Neural progenitor cell (in vitro differentiated cells): Measurements from ENCODE around the gene ZNF100. TPM values are rescaled to one million over a fixed set of nuclear protein-coding genes. Genes with fewer than 3 reads are reported as not detected.

Source experiments
- DNase-seq: peaks from one replicate; pipeline ENCODE4 v3.0.0-alpha.2; 2016; ENCODE audit warnings: low spot score
- H2AFZ ChIP-seq: fragments of 200-600 bp; sonication (generic); replicated peaks from 2 replicates; pipeline ENCODE4 v1.6.1; 2016; ENCODE audit warnings: antibody characterized with exemption
- H3F3A ChIP-seq: fragments of 200-600 bp; sonication (generic); 2 replicates; pipeline ENCODE4 v1.6.1; 2016; ENCODE audit warnings: antibody characterized with exemption, low read depth
- H3K27ac ChIP-seq: fragments of 200-600 bp; sonication (generic); 2 replicates; pipeline ENCODE4 v1.5.1; 2016; ENCODE audit warnings: mild to moderate bottlenecking
- H3K27me3 ChIP-seq: fragments of 200-600 bp; sonication (generic); 2 replicates; pipeline ENCODE4 v1.6.1; 2016; ENCODE audit warnings: mild to moderate bottlenecking, moderate library complexity
- H3K36me3 ChIP-seq: fragments of 200-600 bp; sonication (generic); 2 replicates; pipeline ENCODE4 v1.5.1; 2016
- H3K4me1 ChIP-seq: fragments of 200-600 bp; sonication (generic); 2 replicates; pipeline ENCODE4 v1.6.1; 2016; ENCODE audit warnings: mixed run types
- H3K4me2 ChIP-seq: fragments of 200-600 bp; sonication (generic); 2 replicates; pipeline ENCODE4 v1.6.1; 2016
- H3K4me3 ChIP-seq: fragments of 200-600 bp; sonication (generic); 2 replicates; pipeline ENCODE4 v1.5.1; 2016
- H3K79me2 ChIP-seq: fragments of 200-600 bp; sonication (generic); 2 replicates; pipeline ENCODE4 v1.6.1; 2016; ENCODE audit warnings: low read depth
- H3K9ac ChIP-seq: fragments of 200-600 bp; sonication (generic); 2 replicates; pipeline ENCODE4 v1.6.1; 2016
- H3K9me3 ChIP-seq: fragments of 200-600 bp; sonication (generic); 2 replicates; pipeline ENCODE4 v1.5.1; 2016; ENCODE audit warnings: low read depth
- H4K20me1 ChIP-seq: fragments of 200-600 bp; sonication (generic); 2 replicates; pipeline ENCODE4 v1.6.1; 2016; ENCODE audit warnings: low read depth
- H3K27ac Mint-ChIP-seq: 3 replicates; pipeline ENCODE4 v1.8.0; 2021; ENCODE audit warnings: mixed read lengths
- H3K27me3 Mint-ChIP-seq: 2 replicates; pipeline ENCODE4 v1.8.0; 2022; ENCODE audit warnings: low read depth, mild to moderate bottlenecking, inconsistent platforms, moderate library complexity, mixed read lengths; ENCODE audit not compliant: insufficient read depth
- H3K36me3 Mint-ChIP-seq: 3 replicates; pipeline ENCODE4 v1.8.0; 2021; ENCODE audit warnings: mixed read lengths
- H3K4me1 Mint-ChIP-seq: 3 replicates; pipeline ENCODE4 v1.8.0; 2021; ENCODE audit warnings: mixed read lengths
- H3K4me3 Mint-ChIP-seq: 3 replicates; pipeline ENCODE4 v1.8.0; 2021; ENCODE audit warnings: mild to moderate bottlenecking, moderate library complexity, mixed read lengths
- H3K9me3 Mint-ChIP-seq: 3 replicates; pipeline ENCODE4 v1.8.0; 2020; ENCODE audit warnings: mixed read lengths
- CTCF ChIP-seq: fragments of 200-600 bp; sonication (generic); IDR thresholded peaks from 2 replicates; pipeline ENCODE4 v1.5.1; 2017; ENCODE audit warnings: antibody characterized with exemption, mild to moderate bottlenecking
- EZH2 ChIP-seq: fragments of 200-600 bp; sonication (generic); IDR thresholded peaks from 2 replicates; pipeline ENCODE4 v1.6.1; 2017; ENCODE audit warnings: antibody characterized with exemption, mild to moderate bottlenecking, moderate library complexity
- EZH2phosphoT487 ChIP-seq: fragments of 200-600 bp; sonication (generic); IDR thresholded peaks from 2 replicates; pipeline ENCODE4 v1.6.1; 2017; ENCODE audit warnings: antibody characterized with exemption
- total RNA-seq: library from RNA; depleted of rRNA; stranded (reverse); fragments of >200 nt; gene quantifications from 2 replicates; pipeline ENCODE4 v1.2.3, GENCODE V29; 2015; ENCODE audit warnings: low replicate concordance

ZNF100 gene
- total RNA-seq, 1 donor from 2014 or later = 29.5 TPM

GRCh38 chr19:21691661-21692060 is 75.7 kb downstream of the ZNF100 start:
- H3K4me1 Mint-ChIP-seq = no peaks in the 10 kb centered on the region
- peaks cover 14% of the 10 kb centered on the region for H3K27me3 Mint-ChIP-seq
- no peak for DNase-seq
- Histone ChIP-seq H3K9me3 (no peaks in the 10 kb centered on the region), H3K4me2 (no peak overlapping the region), H4K20me1 (no peaks in the 10 kb centered on the region), H3K4me1 (no peaks in the 10 kb centered on the region), H3K79me2 (no peaks in the 10 kb centered on the region), H3F3A (no peaks in the 10 kb centered on the region), H3K4me3 (no peak overlapping the region), H3K9ac (no peak overlapping the region), H2AFZ (no peak overlapping the region), H3K27ac (no peak overlapping the region), H3K36me3 (no peaks in the 10 kb centered on the region), H3K27me3 (no peaks in the 10 kb centered on the region)
- no peaks in the 10 kb centered on the region for H3K36me3 Mint-ChIP-seq
- H3K27ac Mint-ChIP-seq = no peak overlapping the region
- no peak overlapping the region for H3K4me3 Mint-ChIP-seq
- no peak for TF ChIP-seq CTCF
- TF ChIP-seq EZH2 = no peak
- no peak for TF ChIP-seq EZH2phosphoT487
- H3K9me3 Mint-ChIP-seq = peaks cover 64% of the 10 kb centered on the region

- TF ChIP-seq EZH2phosphoT487 (no peak), CTCF (no peak), EZH2 (no peak)
- H3K36me3 Mint-ChIP-seq = no peaks in the 10 kb centered on the region
- Histone ChIP-seq H3K36me3 (no peaks in the 10 kb centered on the region), H3K9me3 (no peaks in the 10 kb centered on the region), H3F3A (no peaks in the 10 kb centered on the region), H3K4me3 (no peak overlapping the region), H2AFZ (no peak overlapping the region), H3K79me2 (no peaks in the 10 kb centered on the region), H3K9ac (no peak overlapping the region), H3K27me3 (no peaks in the 10 kb centered on the region), H4K20me1 (no peaks in the 10 kb centered on the region), H3K4me2 (no peak overlapping the region), H3K27ac (no peak overlapping the region), H3K4me1 (no peaks in the 10 kb centered on the region)
- H3K27me3 Mint-ChIP-seq = peaks cover 7% of the 10 kb centered on the region
- peaks cover 53% of the 10 kb centered on the region for H3K9me3 Mint-ChIP-seq
- no peaks in the 10 kb centered on the region for H3K4me1 Mint-ChIP-seq
- H3K4me3 Mint-ChIP-seq = no peak overlapping the region
- H3K27ac Mint-ChIP-seq = no peak overlapping the region
- DNase-seq = no peak
Observed at GRCh38 chr19:21688464-21688863, 78.9 kb downstream of the ZNF100 start.

GRCh38 chr19:21680671-21681070 is 86.7 kb downstream of the ZNF100 start:
- no peak overlapping the region for H3K4me2 ChIP-seq
- Mint-ChIP-seq H3K27me3 (peaks cover 2% of the 10 kb centered on the region), H3K4me1 (no peaks in the 10 kb centered on the region), H3K9me3 (peaks cover 36% of the 10 kb centered on the region), H3K4me3 (no peak overlapping the region), H3K27ac (no peak overlapping the region), H3K36me3 (no peaks in the 10 kb centered on the region)
- no peaks in the 10 kb centered on the region for H3K4me1 ChIP-seq
- H3K27me3 ChIP-seq = no peaks in the 10 kb centered on the region
- H3K79me2 ChIP-seq = no peaks in the 10 kb centered on the region
- H3K36me3 ChIP-seq = no peaks in the 10 kb centered on the region
- H3K27ac ChIP-seq = no peak overlapping the region
- H3K9ac ChIP-seq = no peak overlapping the region
- TF ChIP-seq EZH2phosphoT487 (no peak), EZH2 (no peak), CTCF (no peak)
- H3K9me3 ChIP-seq = no peaks in the 10 kb centered on the region
- no peak overlapping the region for H2AFZ ChIP-seq
- H3F3A ChIP-seq = no peaks in the 10 kb centered on the region
- DNase-seq = no peak
- H3K4me3 ChIP-seq = no peak overlapping the region
- H4K20me1 ChIP-seq = no peaks in the 10 kb centered on the region

- no peak for DNase-seq
Observed at GRCh38 chr19:21680026-21680425, 87.4 kb downstream of the ZNF100 start.

More at GRCh38 chr19:21680026-21680425, 87.4 kb downstream of the ZNF100 start:
- TF ChIP-seq EZH2 (no peak), CTCF (no peak), EZH2phosphoT487 (no peak)
- H3K9me3 Mint-ChIP-seq = peaks cover 38% of the 10 kb centered on the region
- H3K4me1 Mint-ChIP-seq = no peaks in the 10 kb centered on the region
- Histone ChIP-seq H3K4me1 (no peaks in the 10 kb centered on the region), H4K20me1 (no peaks in the 10 kb centered on the region), H3K4me2 (no peak overlapping the region), H3K27me3 (no peaks in the 10 kb centered on the region), H3K27ac (no peak overlapping the region), H3K4me3 (no peak overlapping the region), H3K36me3 (no peaks in the 10 kb centered on the region), H3K79me2 (no peaks in the 10 kb centered on the region), H3K9me3 (no peaks in the 10 kb centered on the region), H3F3A (no peaks in the 10 kb centered on the region), H3K9ac (no peak overlapping the region), H2AFZ (no peak overlapping the region)
- H3K4me3 Mint-ChIP-seq = no peak overlapping the region
- no peaks in the 10 kb centered on the region for H3K36me3 Mint-ChIP-seq
- peaks cover 2% of the 10 kb centered on the region for H3K27me3 Mint-ChIP-seq
- no peak overlapping the region for H3K27ac Mint-ChIP-seq
